ENCODE results near the gene AFF2. TPM values are rescaled to one million over a fixed set of nuclear protein-coding genes. Genes with fewer than 3 reads are reported as not detected.

Gene AFF2
- total RNA-seq, 1 experiment from 2014 or later, result 0.05 TPM

GRCh38 chrX:148611993-148612392 lies 111.6 kb downstream of the AFF2 start:
- in situ Hi-C loops (cut with HindIII; ENCODE audit: low pct_unique_long_range_greater_than_20kb, low sequenced_read_pairs), result no loop called here

GRCh38 chrX:148612431-148612830 lies 112.0 kb downstream of the AFF2 start:
- in situ Hi-C loops (cut with HindIII; ENCODE audit: low pct_unique_long_range_greater_than_20kb, low sequenced_read_pairs), result no loop called here
- DNase-seq (ENCODE audit: low read depth, low spot score), result no peak

More at GRCh38 chrX:148611993-148612392, 111.6 kb downstream of the AFF2 start:
- DNase-seq (ENCODE audit: low read depth, low spot score), result no peak

DNA sequence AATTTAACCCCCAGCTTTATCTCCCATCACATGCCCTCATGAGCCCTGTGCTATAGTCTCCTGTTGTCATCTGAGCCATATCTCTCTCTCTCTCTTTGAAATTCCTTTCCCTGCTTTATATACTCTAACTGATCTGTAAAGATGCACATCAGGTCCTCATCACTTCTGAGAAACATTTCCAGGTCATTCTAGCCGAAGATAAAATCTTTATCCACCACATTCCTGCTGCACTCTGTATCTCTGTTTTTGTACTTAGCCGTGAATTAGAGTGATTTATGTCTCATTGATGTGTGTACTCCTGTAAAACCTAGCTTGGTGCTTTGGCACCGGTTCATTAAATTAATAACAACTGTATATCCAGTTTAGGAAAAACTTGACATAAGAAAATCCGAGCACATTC lies 113.2 kb downstream of the AFF2 start:
- in situ Hi-C loops (cut with HindIII; ENCODE audit: low pct_unique_long_range_greater_than_20kb, low sequenced_read_pairs), result no loop called here
- DNase-seq (ENCODE audit: low read depth, low spot score), result no peak

DNA sequence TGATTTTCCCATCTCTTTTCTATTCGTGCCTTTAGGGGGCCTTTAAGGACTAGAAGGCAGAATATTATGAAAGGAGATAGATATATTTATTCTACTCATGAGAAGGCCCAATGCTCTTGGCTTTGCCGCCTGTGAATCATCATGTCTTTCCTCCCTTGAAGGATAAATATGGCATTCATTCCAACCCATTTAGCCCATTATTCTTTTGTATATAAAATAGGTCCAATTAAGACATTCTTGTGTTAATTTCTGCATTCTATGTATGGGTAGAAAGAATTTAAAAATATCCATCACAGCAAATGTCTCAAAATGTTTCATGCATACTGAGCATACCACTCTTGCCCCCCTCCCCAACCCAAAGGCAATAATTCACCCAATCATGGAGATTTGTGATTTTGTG lies 115.1 kb downstream of the AFF2 start:
- in situ Hi-C loops (cut with HindIII; ENCODE audit: low pct_unique_long_range_greater_than_20kb, low sequenced_read_pairs), result no loop called here
- no peak for DNase-seq (ENCODE audit: low read depth, low spot score)

- in situ Hi-C loops (cut with HindIII; ENCODE audit: low pct_unique_long_range_greater_than_20kb, low sequenced_read_pairs), result no loop called here
- DNase-seq (ENCODE audit: low read depth, low spot score), result no peak
Observed at GRCh38 chrX:148618470-148619445, 118.3 kb downstream of the AFF2 start.

DNA sequence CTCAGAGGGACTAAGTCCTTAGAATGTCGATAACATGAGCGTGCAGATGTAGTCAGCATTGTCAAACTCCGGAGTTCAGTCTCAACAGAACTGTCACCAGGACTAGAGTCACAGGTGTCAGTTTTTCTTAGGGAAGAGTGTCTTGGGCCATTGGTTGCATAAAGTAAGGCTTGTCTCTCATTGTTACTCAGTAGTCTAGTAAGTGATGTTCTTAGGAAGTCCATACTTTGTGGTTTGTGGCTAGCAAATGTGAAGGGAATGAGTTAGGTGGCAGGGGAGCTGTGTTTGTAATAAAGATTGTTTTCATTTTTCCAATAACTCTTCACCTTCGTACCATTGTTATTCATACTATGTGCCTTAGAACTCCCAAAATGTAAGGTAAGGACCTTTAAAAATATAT lies 119.6 kb downstream of the AFF2 start:
- DNase-seq (ENCODE audit: low read depth, low spot score), result no peak
- in situ Hi-C loops (cut with HindIII; ENCODE audit: low pct_unique_long_range_greater_than_20kb, low sequenced_read_pairs), result no loop called here

DNA sequence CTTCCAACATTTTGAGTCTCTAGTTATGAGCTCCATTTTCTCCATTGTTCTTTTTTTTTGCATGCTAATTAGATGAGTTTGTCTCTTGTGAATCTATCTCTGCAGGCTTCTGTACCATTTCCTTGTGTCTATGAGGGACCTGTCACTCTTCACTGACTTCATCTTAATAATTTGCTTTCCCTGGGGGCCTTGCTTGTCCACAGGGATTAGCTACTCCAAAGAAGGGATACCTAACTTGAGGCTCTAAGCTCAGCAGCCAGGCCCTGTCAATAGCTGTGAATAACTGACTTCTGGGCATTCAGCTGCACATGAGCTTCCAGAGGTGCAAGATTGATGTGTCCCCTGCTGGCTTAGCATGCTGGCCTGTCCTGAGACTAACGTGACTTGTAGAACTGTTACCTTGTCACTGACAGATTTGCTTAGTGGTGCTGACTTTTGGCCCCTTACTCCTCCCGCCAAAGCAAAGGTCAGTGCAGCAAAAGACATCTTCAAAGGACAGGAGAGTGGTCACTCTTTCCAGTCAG lies 124.6 kb downstream of the AFF2 start:
- DNase-seq (ENCODE audit: low read depth, low spot score), result no peak
- in situ Hi-C loops (cut with HindIII; ENCODE audit: low pct_unique_long_range_greater_than_20kb, low sequenced_read_pairs), result no loop called here

DNA sequence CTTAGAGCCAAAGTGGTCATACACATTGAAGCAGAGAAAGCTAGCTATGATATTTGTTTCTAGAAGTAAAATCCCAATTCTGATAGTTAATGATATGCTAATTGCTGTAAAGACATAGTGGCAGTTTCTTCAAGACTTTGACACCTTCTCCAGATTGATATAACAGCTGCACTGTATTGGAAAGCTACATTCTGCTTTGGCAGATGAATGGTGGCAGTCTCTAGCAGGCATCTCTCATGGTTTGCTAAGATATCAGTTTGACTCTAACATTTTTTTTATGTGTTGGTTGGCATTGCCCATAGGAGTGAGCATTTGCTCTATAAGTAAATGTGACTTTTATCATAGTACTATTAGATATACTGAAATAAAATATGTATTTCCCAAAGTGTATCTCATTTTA lies 128.2 kb downstream of the AFF2 start:
- in situ Hi-C loops (cut with HindIII; ENCODE audit: low pct_unique_long_range_greater_than_20kb, low sequenced_read_pairs), result no loop called here
- no peak for DNase-seq (ENCODE audit: low read depth, low spot score)

DNA sequence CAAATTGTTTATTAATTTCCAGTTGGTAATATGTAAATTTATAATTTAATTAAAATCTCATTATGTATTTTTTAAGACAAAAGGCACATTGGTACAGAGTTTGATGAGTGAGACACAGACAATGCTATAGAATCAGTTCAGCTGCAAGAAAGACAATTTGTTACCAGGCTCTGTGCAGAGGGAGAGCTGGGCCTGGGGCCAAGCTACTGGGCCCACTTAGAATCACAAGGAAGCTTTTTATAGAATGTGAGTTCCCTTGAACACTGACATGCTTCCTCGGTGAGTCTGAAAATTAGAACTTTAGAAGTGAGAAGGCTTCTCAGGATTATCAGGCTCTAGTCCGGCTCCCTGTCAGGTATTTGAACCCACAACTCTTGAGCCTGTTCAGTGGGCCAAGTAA lies 129.0 kb downstream of the AFF2 start:
- no peak for DNase-seq (ENCODE audit: low read depth, low spot score)
- in situ Hi-C loops (cut with HindIII; ENCODE audit: low pct_unique_long_range_greater_than_20kb, low sequenced_read_pairs), result no loop called here

DNA sequence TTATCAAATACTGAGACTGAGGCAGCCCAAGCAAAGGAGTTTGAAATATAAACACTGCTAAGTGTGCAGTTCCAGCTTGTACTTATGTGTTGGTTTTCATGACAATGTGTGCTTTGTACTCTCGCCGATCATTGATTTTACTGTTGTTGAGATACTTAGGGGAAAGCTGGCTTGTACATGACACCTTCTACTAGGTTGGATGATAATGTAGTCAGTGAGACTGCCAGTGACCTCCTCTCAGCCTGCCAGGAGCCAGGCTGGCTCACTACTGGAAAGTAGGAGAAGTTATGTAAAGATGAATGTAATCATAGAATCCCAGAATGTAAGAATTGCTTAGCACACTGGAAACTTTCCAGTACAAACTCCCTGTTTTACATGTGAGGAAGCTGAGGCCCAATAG lies 132.0 kb downstream of the AFF2 start:
- in situ Hi-C loops (cut with HindIII; ENCODE audit: low pct_unique_long_range_greater_than_20kb, low sequenced_read_pairs), result no loop called here
- DNase-seq (ENCODE audit: low read depth, low spot score), result no peak

DNA sequence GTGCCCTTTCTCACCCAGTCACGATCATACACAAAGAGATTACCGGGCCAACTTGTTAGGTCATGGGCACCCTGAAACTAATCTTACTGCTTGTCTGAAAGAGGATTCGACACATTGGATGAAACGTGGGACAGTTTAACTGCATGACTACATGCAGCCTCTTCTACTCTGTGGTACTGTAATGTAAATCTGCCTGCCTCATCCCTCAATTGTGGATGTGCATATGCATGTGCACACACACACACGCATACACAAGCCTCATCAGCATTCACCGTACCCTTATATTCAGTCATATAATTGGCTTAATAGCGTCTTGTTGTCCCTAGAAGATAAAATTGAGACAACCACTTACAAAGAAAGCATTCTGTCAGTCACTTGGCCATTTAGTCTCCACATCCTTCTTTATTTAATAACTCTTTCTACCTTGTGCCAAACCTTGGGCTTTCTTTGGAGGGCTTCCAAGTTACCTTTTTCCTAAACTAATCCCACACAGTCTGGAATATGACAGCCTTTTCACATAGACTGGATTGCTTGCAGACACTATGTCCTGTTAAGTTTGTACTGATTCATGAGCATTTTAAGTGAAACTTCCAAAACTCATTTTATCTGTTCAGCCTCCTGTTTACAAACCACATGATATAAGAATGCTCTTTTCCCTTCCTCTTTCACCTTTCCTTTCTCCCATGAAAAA lies 132.9 kb downstream of the AFF2 start:
- no peak for DNase-seq (ENCODE audit: low read depth, low spot score)
- in situ Hi-C loops (cut with HindIII; ENCODE audit: low pct_unique_long_range_greater_than_20kb, low sequenced_read_pairs), result no loop called here

GRCh38 chrX:148634591-148634990 lies 134.2 kb downstream of the AFF2 start:
- in situ Hi-C loops (cut with HindIII; ENCODE audit: low pct_unique_long_range_greater_than_20kb, low sequenced_read_pairs), result no loop called here
- no peak for DNase-seq (ENCODE audit: low read depth, low spot score)

GRCh38 chrX:148643460-148643859 lies 143.0 kb downstream of the AFF2 start:
- in situ Hi-C loops (cut with HindIII; ENCODE audit: low pct_unique_long_range_greater_than_20kb, low sequenced_read_pairs), result no loop called here
- DNase-seq (ENCODE audit: low read depth, low spot score), result no peak

GRCh38 chrX:148647651-148648050 lies 147.2 kb downstream of the AFF2 start:
- no peak for DNase-seq (ENCODE audit: low read depth, low spot score)
- in situ Hi-C loops (cut with HindIII; ENCODE audit: low pct_unique_long_range_greater_than_20kb, low sequenced_read_pairs), result no loop called here

GRCh38 chrX:148649145-148649795 lies 148.9 kb downstream of the AFF2 start:
- DNase-seq (ENCODE audit: low read depth, low spot score), result no peak
- in situ Hi-C loops (cut with HindIII; ENCODE audit: low pct_unique_long_range_greater_than_20kb, low sequenced_read_pairs), result no loop called here

DNA sequence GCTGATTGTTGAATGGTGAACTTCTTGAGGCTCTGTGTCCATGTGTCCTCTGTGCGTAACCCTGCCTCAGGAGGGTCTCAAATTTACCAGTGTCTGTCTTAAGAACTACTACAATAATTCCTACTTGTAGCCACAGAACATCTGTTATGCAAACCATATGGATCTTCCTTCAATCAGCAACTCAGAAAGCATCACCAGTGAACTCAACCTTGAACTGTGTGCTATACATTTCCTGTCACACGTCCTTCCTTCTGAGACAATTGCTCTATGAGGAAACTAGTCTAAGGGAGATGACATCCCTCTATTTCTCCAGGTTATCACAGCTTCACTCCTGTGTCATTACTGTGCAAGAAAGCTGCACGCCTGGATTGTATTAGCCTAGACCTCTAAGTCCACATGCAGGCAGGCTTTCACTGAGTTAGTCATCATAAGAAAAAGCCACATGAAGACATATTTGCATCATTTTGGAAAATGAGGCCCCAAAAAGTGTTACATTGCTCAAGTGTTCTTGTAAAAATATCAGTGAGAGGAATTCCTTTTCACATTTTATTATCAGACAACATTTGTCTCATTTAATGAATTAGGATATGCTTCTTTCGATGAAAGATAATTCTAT lies 157.8 kb downstream of the AFF2 start:
- in situ Hi-C loops (cut with HindIII; ENCODE audit: low pct_unique_long_range_greater_than_20kb, low sequenced_read_pairs), result no loop called here
- DNase-seq (ENCODE audit: low read depth, low spot score), result no peak

DNA sequence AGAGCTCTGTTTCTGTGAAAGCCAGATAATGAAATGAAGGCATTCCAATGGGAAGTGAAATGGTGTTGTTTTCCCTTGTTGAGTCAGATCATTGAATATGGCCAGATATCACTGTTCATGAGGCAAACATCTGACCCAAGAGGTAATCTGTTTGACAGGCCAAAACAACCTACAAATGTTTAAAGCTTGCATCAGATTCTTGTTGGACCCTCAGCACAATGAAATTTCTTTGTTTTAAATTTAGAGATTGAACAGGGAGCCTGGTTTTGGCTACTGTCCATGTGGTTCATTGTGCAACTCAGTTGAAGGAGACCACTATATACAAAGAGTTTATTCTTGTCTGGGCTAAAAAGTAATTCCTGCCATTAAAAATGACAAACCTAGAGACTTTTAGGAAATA lies 159.1 kb downstream of the AFF2 start:
- in situ Hi-C loops (cut with HindIII; ENCODE audit: low pct_unique_long_range_greater_than_20kb, low sequenced_read_pairs), result no loop called here
- DNase-seq (ENCODE audit: low read depth, low spot score), result peak; percentile 37

DNA sequence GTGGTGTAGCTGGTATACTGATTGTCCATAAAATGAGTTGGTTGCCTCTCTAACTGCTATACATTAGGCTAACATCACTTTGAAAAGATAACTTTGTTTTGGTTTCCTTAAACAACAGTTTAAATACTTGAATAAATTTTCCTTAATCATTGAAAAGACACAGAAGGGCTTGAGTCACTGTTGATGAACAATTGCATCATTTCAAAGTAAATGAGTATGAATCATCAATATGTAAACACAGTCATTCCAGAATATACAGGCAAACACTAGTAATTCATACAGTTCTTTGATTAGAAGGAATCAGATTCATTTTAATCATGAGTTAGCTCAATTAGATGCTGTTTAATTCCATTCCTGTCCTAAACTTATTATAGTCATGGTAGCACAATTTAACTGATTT lies 160.6 kb downstream of the AFF2 start:
- in situ Hi-C loops (cut with HindIII; ENCODE audit: low pct_unique_long_range_greater_than_20kb, low sequenced_read_pairs), result no loop called here
- DNase-seq (ENCODE audit: low read depth, low spot score), result no peak
